Measurements from ENCODE around the gene VAC14.

VAC14 gene

GRCh38 chr16:70685061-70685937, 115.7 kb downstream of the VAC14 start:
- DNase-seq (ENCODE audit: insufficient read length) = no peak
- no peak for TF ChIP-seq POLR2AphosphoS5 (IDR thresholded peaks at IDR 0.05; ENCODE audit: low read depth, low read length)
- TF ChIP-seq TAF1 (IDR thresholded peaks at IDR 0.05; ENCODE audit: borderline replicate concordance, low read depth, low read length) = no peak
- no peak for FAIRE-seq

- no peak for TF ChIP-seq POLR2A (IDR thresholded peaks at IDR 0.05; ENCODE audit: low read depth, low read length)
- TF ChIP-seq POLR2AphosphoS5 (IDR thresholded peaks at IDR 0.05; ENCODE audit: low read depth, low read length) = no peak
- TF ChIP-seq TAF1 (IDR thresholded peaks at IDR 0.05; ENCODE audit: borderline replicate concordance, low read depth, low read length) = no peak
- FAIRE-seq (no peak), DNase-seq (ENCODE audit: insufficient read length) (no peak)
Observed at GRCh38 chr16:70684146-70685060, 116.6 kb downstream of the VAC14 start.

GRCh38 chr16:70683146-70683944, 117.6 kb downstream of the VAC14 start:
- no peak for DNase-seq (ENCODE audit: insufficient read length)
- no peak for TF ChIP-seq TAF1 (IDR thresholded peaks at IDR 0.05; ENCODE audit: borderline replicate concordance, low read depth, low read length)
- no peak for TF ChIP-seq POLR2A (IDR thresholded peaks at IDR 0.05; ENCODE audit: low read depth, low read length)
- no peak for TF ChIP-seq POLR2AphosphoS5 (IDR thresholded peaks at IDR 0.05; ENCODE audit: low read depth, low read length)
- no peak for FAIRE-seq

- FAIRE-seq (no peak), DNase-seq (ENCODE audit: insufficient read length) (no peak)
- TF ChIP-seq TAF1 (IDR thresholded peaks at IDR 0.05; ENCODE audit: borderline replicate concordance, low read depth, low read length) (no peak), POLR2AphosphoS5 (IDR thresholded peaks at IDR 0.05; ENCODE audit: low read depth, low read length) (no peak), POLR2A (IDR thresholded peaks at IDR 0.05; ENCODE audit: low read depth, low read length) (no peak)
Observed at GRCh38 chr16:70682239-70683145, 118.5 kb downstream of the VAC14 start.

GRCh38 chr16:70681382-70682238, 119.3 kb downstream of the VAC14 start:
- DNase-seq (ENCODE audit: insufficient read length) (no peak), FAIRE-seq (no peak)
- TF ChIP-seq TAF1 (IDR thresholded peaks at IDR 0.05; ENCODE audit: borderline replicate concordance, low read depth, low read length) (no peak), POLR2A (IDR thresholded peaks at IDR 0.05; ENCODE audit: low read depth, low read length) (no peak), POLR2AphosphoS5 (IDR thresholded peaks at IDR 0.05; ENCODE audit: low read depth, low read length) (no peak)

GRCh38 chr16:70680495-70681381, 120.2 kb downstream of the VAC14 start:
- DNase-seq (ENCODE audit: insufficient read length) = no peak
- no peak for FAIRE-seq
- TF ChIP-seq POLR2AphosphoS5 (IDR thresholded peaks at IDR 0.05; ENCODE audit: low read depth, low read length) (no peak), POLR2A (IDR thresholded peaks at IDR 0.05; ENCODE audit: low read depth, low read length) (no peak), TAF1 (IDR thresholded peaks at IDR 0.05; ENCODE audit: borderline replicate concordance, low read depth, low read length) (no peak)

GRCh38 chr16:70679671-70680494, 121.1 kb downstream of the VAC14 start:
- no peak for DNase-seq (ENCODE audit: insufficient read length)
- TF ChIP-seq POLR2A (IDR thresholded peaks at IDR 0.05; ENCODE audit: low read depth, low read length) = no peak
- no peak for TF ChIP-seq TAF1 (IDR thresholded peaks at IDR 0.05; ENCODE audit: borderline replicate concordance, low read depth, low read length)
- no peak for TF ChIP-seq POLR2AphosphoS5 (IDR thresholded peaks at IDR 0.05; ENCODE audit: low read depth, low read length)
- FAIRE-seq = no peak
